NCI-H748 (cell line): ENCODE measurements around the gene IGLL5.
A peak's percentile ranks its signal among the peaks of the same experiment; 100 is the strongest.

ENCODE experiments used
- DNase-seq: peaks from one replicate; lab custom pipeline; 2025; ENCODE audit not compliant: unreplicated experiment; lab: John Stamatoyannopoulos, UW

The IGLL5 gene

GRCh38 chr22:22936915-22937656, 49.5 kb downstream of the IGLL5 start:
- DNase-seq = no peak

- no peak for DNase-seq
Measured at GRCh38 chr22:22937894-22938480, 50.4 kb downstream of the IGLL5 start.

- DNase-seq = no peak
Measured at GRCh38 chr22:22938672-22939587, 51.3 kb downstream of the IGLL5 start.

GRCh38 chr22:22939588-22940368, 52.2 kb downstream of the IGLL5 start:
- no peak for DNase-seq

- DNase-seq = no peak
Measured at GRCh38 chr22:22940961-22941605, 53.5 kb downstream of the IGLL5 start.

- no peak for DNase-seq
Measured at GRCh38 chr22:22941831-22942510, 54.4 kb downstream of the IGLL5 start.

GRCh38 chr22:22942511-22943329, 55.1 kb downstream of the IGLL5 start:
- peak; percentile 58 for DNase-seq

- no peak for DNase-seq
Measured at GRCh38 chr22:22943521-22944267, 56.1 kb downstream of the IGLL5 start.

- DNase-seq = no peak
Measured at GRCh38 chr22:22944268-22944985, 56.8 kb downstream of the IGLL5 start.

GRCh38 chr22:22945195-22945594, 57.6 kb downstream of the IGLL5 start:
- no peak for DNase-seq
